HG02623 (cell line): Measurements from ENCODE around the gene NAA38.

Experiments used
- ATAC-seq: cut with Tn5 transposase; IDR thresholded peaks from one replicate; pipeline ENCODE4 v1.9.1; 2021; ENCODE audit warnings: moderate library complexity; ENCODE audit not compliant: unreplicated experiment

The NAA38 gene

GRCh38 chr17:7852919-7853690, 4.3 kb downstream of the NAA38 start:
- ATAC-seq, result no peak

- ATAC-seq, result no peak
Measured at GRCh38 chr17:7852262-7852670, 5.1 kb downstream of the NAA38 start.

- ATAC-seq, result peak; percentile 75
Measured at GRCh38 chr17:7851438-7852261, 5.7 kb downstream of the NAA38 start.

- ATAC-seq, result no peak
Measured at GRCh38 chr17:7850701-7851437, 6.5 kb downstream of the NAA38 start.

- ATAC-seq, result no peak
Measured at GRCh38 chr17:7849751-7850504, 7.4 kb downstream of the NAA38 start.

- no peak for ATAC-seq
Measured at GRCh38 chr17:7849130-7849750, 8.1 kb downstream of the NAA38 start.

- no peak for ATAC-seq
Measured at GRCh38 chr17:7848739-7849129, 8.6 kb downstream of the NAA38 start.

GRCh38 chr17:7848131-7848579, 9.2 kb downstream of the NAA38 start:
- no peak for ATAC-seq

- no peak for ATAC-seq
Measured at GRCh38 chr17:7846765-7847661, 10.3 kb downstream of the NAA38 start.

- ATAC-seq, result no peak
Measured at GRCh38 chr17:7846063-7846735, 11.2 kb downstream of the NAA38 start.

GRCh38 chr17:7845359-7846062, 11.8 kb downstream of the NAA38 start:
- ATAC-seq, result no peak

- ATAC-seq, result peak; percentile 46
Measured at GRCh38 chr17:7844292-7845154, 12.8 kb downstream of the NAA38 start.

- ATAC-seq, result peak; percentile 16
Measured at GRCh38 chr17:7843536-7844291, 13.6 kb downstream of the NAA38 start.

- no peak for ATAC-seq
Measured at GRCh38 chr17:7843257-7843535, 14.2 kb downstream of the NAA38 start.

GRCh38 chr17:7842380-7843256, 14.7 kb downstream of the NAA38 start:
- peak; percentile 27 for ATAC-seq
